Neutrophil (primary cell): Measurements from ENCODE around the gene TRNAU1AP.
"Not testable (repeated sequence)": the region's sequence is repeated elsewhere in the genome, so short reads cannot be mapped to it uniquely, and the experiment has no call there.

Experiments used
- H3K27ac ChIP-seq: fragments of 200-600 bp; sonication (generic); 2 replicates; pipeline ENCODE4 v1.5.1; 2016; ENCODE audit warnings: mild to moderate bottlenecking, moderate library complexity
- H3K27me3 ChIP-seq: fragments of 200-600 bp; sonication (generic); 2 replicates; pipeline ENCODE4 v1.6.0; 2016; ENCODE audit warnings: mild to moderate bottlenecking
- H3K36me3 ChIP-seq: fragments of 200-600 bp; sonication (generic); 2 replicates; pipeline ENCODE4 v1.5.1; 2017
- H3K4me1 ChIP-seq, 2 experiments: fragments of 200-600 bp in 1 of 2; sonication (generic) in 1 of 2; 1 replicate in 1 of 2; 2 replicates in 1 of 2; pipeline versions ENCODE4 v1.5.1 to v1.6.1; 2013 to 2016; ENCODE audit warnings: low read depth in 1 of 2, low read length in 1 of 2, mild to moderate bottlenecking in 1 of 2, moderate library complexity in 1 of 2; ENCODE audit not compliant: control insufficient read depth in 1 of 2, insufficient read depth in 1 of 2
- H3K4me3 ChIP-seq, 2 experiments: fragments of 200-600 bp in 1 of 2; sonication (generic) in 1 of 2; 1 replicate in 1 of 2; 2 replicates in 1 of 2; pipeline ENCODE4 v1.5.1; 2013 to 2016; ENCODE audit warnings: low read depth in 1 of 2, low read length in 1 of 2, mild to moderate bottlenecking in 1 of 2, moderate library complexity in 1 of 2
- H3K9me3 ChIP-seq: fragments of 200-600 bp; sonication (generic); 2 replicates; pipeline ENCODE4 v1.5.1; 2016
- CTCF ChIP-seq: fragments of 200-600 bp; sonication (generic); IDR thresholded peaks from 2 replicates; pipeline ENCODE4 v1.5.1; 2016; ENCODE audit warnings: antibody characterized with exemption

Gene TRNAU1AP

GRCh38 chr1:28582248-28582615 lies 29.3 kb downstream of the TRNAU1AP start:
- peaks cover 22% of the 10 kb centered on the region for H3K36me3 ChIP-seq
- no peaks in the 10 kb centered on the region for H3K27me3 ChIP-seq
- peak overlapping the region; percentile 84 for H3K27ac ChIP-seq
- H3K4me3 ChIP-seq: peak overlapping the region; percentile 94 to 98
- H3K9me3 ChIP-seq: no peaks in the 10 kb centered on the region
- no peak for TF ChIP-seq CTCF
- peaks cover 27 to 32% of the 10 kb centered on the region in 2 experiments for H3K4me1 ChIP-seq

GRCh38 chr1:28586585-28587391 lies 33.9 kb downstream of the TRNAU1AP start:
- H3K4me1 ChIP-seq: peaks cover 15 to 17% of the 10 kb centered on the region in 2 experiments
- H3K4me3 ChIP-seq: not testable (repeated sequence)

GRCh38 chr1:28591708-28592320 lies 38.9 kb downstream of the TRNAU1AP start, which contains the start of gene RAB42:
TSS of gene RAB42 (plus strand) at chr1:28592265. CDS start at chr1:28592512, 247 bp downstream.
- Histone ChIP-seq H3K4me3 (peak within 1 kb of the TSS; percentile 49 to 52), H3K9me3 (no peaks in the 10 kb centered on the region), H3K27me3 (peaks cover 12% of the 10 kb centered on the region), H3K27ac (peak within 1 kb of the TSS; percentile 39), H3K4me1 (peaks cover 8 to 13% of the 10 kb centered on the region in 2 experiments), H3K36me3 (peaks cover 19% of the 10 kb centered on the region)
- TF ChIP-seq CTCF: no peak

More at GRCh38 chr1:28586585-28587391, 33.9 kb downstream of the TRNAU1AP start:
- not testable (repeated sequence) for H3K9me3 ChIP-seq, H3K36me3 ChIP-seq, H3K27ac ChIP-seq, H3K27me3 ChIP-seq

GRCh38 chr1:28592321-28593071 lies 39.6 kb downstream of the TRNAU1AP start:
- peaks cover 8 to 13% of the 10 kb centered on the region in 2 experiments for H3K4me1 ChIP-seq
- no peak for TF ChIP-seq CTCF
- peaks cover 19% of the 10 kb centered on the region for H3K36me3 ChIP-seq
- peak overlapping the region; percentile 49 to 52 for H3K4me3 ChIP-seq
- H3K27ac ChIP-seq: no peak overlapping the region
- no peaks in the 10 kb centered on the region for H3K9me3 ChIP-seq
- H3K27me3 ChIP-seq: peaks cover 12% of the 10 kb centered on the region

GRCh38 chr1:28593988-28594356 lies 41.1 kb downstream of the TRNAU1AP start:
- H3K4me1 ChIP-seq: peaks cover 8 to 13% of the 10 kb centered on the region in 2 experiments
- H3K27me3 ChIP-seq: peaks cover 12% of the 10 kb centered on the region
- H3K27ac ChIP-seq, H3K4me3 ChIP-seq, H3K9me3 ChIP-seq: not testable (repeated sequence)
- H3K36me3 ChIP-seq: peaks cover 29% of the 10 kb centered on the region

GRCh38 chr1:28594686-28595411 lies 42.0 kb downstream of the TRNAU1AP start:
- not testable (repeated sequence) for H3K4me3 ChIP-seq, H3K27ac ChIP-seq, H3K9me3 ChIP-seq
- Histone ChIP-seq H3K27me3 (peaks cover 12% of the 10 kb centered on the region), H3K36me3 (peaks cover 35% of the 10 kb centered on the region), H3K4me1 (peaks cover 8 to 13% of the 10 kb centered on the region in 2 experiments)
